H1 (cell line): ENCODE results near the gene DUSP7. TPM values are rescaled to one million over a fixed set of nuclear protein-coding genes. Genes with fewer than 3 reads are reported as not detected.

ENCODE experiments used
- CTCF ChIA-PET: fragments of 300-600 bp; sonication (Branson Sonifier 250); formaldehyde crosslinking; loops from one replicate; lab custom pipeline; 2021; ENCODE audit not compliant: partially characterized antibody; lab: Charles Lee
- POLR2A ChIA-PET: fragments of 300-600 bp; sonication (Branson Sonifier 250); formaldehyde crosslinking; loops from one replicate; lab custom pipeline; 2021; ENCODE audit warnings: inconsistent platforms; ENCODE audit not compliant: partially characterized antibody; lab: Charles Lee
- DNase-seq, 2 experiments: peaks; one replicate each; pipeline versions ENCODE4 v3.0.0 to v3.0.0-alpha.2; 2010 to 2022; ENCODE audit warnings: low spot score in 2 of 2, low read depth in 1 of 2, mixed read lengths in 1 of 2
- FAIRE-seq: peaks from 2 replicates; lab custom pipeline; 2011; peaks lifted over from hg19 to GRCh38; lab: Jason Lieb, UNC
- H2AFZ ChIP-seq: 2 replicates; pipeline ENCODE4 v1.8.1; 2012; ENCODE audit warnings: low read length, inconsistent platforms
- H2AK5ac ChIP-seq: 2 replicates; pipeline ENCODE4 v1.6.1; 2013; ENCODE audit warnings: low read depth, low read length
- H2BK120ac ChIP-seq: replicated peaks from 2 replicates; pipeline ENCODE3; 2013; ENCODE audit warnings: low read depth, low read length, inconsistent platforms
- H2BK12ac ChIP-seq: 2 replicates; pipeline ENCODE4 v1.6.1; 2013; ENCODE audit warnings: low read depth, low read length
- H2BK15ac ChIP-seq: 2 replicates; pipeline ENCODE4 v1.6.1; 2013; ENCODE audit warnings: low read length
- H2BK20ac ChIP-seq: 2 replicates; pipeline ENCODE4 v1.6.1; 2013; ENCODE audit warnings: low read length
- H2BK5ac ChIP-seq: 2 replicates; pipeline ENCODE4 v1.6.1; 2013; ENCODE audit warnings: low read depth, low read length
- H3K14ac ChIP-seq: 2 replicates; pipeline ENCODE4 v1.6.1; 2013; ENCODE audit warnings: inconsistent platforms; ENCODE audit not compliant: insufficient read length
- H3K18ac ChIP-seq: 2 replicates; pipeline ENCODE4 v1.6.1; 2013; ENCODE audit warnings: low read length; ENCODE audit errors: extremely low read depth
- H3K23ac ChIP-seq: 2 replicates; pipeline ENCODE4 v1.6.1; 2013; ENCODE audit warnings: inconsistent platforms; ENCODE audit not compliant: insufficient read length
- H3K23me2 ChIP-seq: 2 replicates; pipeline ENCODE4 v1.6.1; 2013; ENCODE audit warnings: low read depth, low read length
- H3K27ac ChIP-seq: 2 replicates; pipeline ENCODE4 v1.6.1; 2011; ENCODE audit warnings: low read depth, low read length, inconsistent platforms
- H3K27me3 ChIP-seq, 4 experiments: replicated peaks in 1 of 4; 1 replicate in 1 of 4; 2 replicates in 3 of 4; pipeline versions ENCODE4 v1.6.1 to v1.8.1; 2011 to 2013; ENCODE audit warnings: low read length in 3 of 4, mild to moderate bottlenecking in 3 of 4, inconsistent platforms in 2 of 4, mixed read lengths in 2 of 4, moderate library complexity in 1 of 4; ENCODE audit not compliant: control insufficient read depth in 3 of 4, insufficient read depth in 3 of 4; ENCODE audit errors: extremely low read depth in 1 of 4
- H3K36me3 ChIP-seq, 4 experiments: 2 replicates each; pipeline versions ENCODE4 v1.6.1 to v1.8.1; 2011 to 2013; ENCODE audit warnings: mild to moderate bottlenecking in 4 of 4, low read length in 3 of 4, moderate library complexity in 2 of 4, control low read depth in 1 of 4, inconsistent platforms in 1 of 4; ENCODE audit not compliant: insufficient read depth in 4 of 4, control insufficient read depth in 2 of 4
- H3K4ac ChIP-seq: replicated peaks from 2 replicates; pipeline ENCODE3; 2013; ENCODE audit warnings: low read length, low read depth, mixed read lengths, inconsistent platforms; ENCODE audit not compliant: insufficient read length
- H3K4me1 ChIP-seq, 4 experiments: replicated peaks in 1 of 4; 1 replicate in 1 of 4; 2 replicates in 3 of 4; pipeline versions ENCODE4 v1.6.1 to v1.8.1; 2011 to 2013; ENCODE audit warnings: low read length in 3 of 4, inconsistent platforms in 2 of 4, mixed read lengths in 1 of 4; ENCODE audit not compliant: insufficient read depth in 4 of 4, control insufficient read depth in 3 of 4
- H3K4me2 ChIP-seq, 2 experiments: 2 replicates each; pipeline versions ENCODE4 v1.6.1 to v1.8.1; 2011 to 2013; ENCODE audit warnings: low read depth in 2 of 2, low read length in 2 of 2, control low read depth in 1 of 2, inconsistent platforms in 1 of 2, mild to moderate bottlenecking in 1 of 2; ENCODE audit not compliant: insufficient read depth in 1 of 2
- H3K4me3 ChIP-seq, 4 experiments: fragments of 200-600, 300-600 bp in 1 of 4; sonication (generic), shearing (Covaris generic), sonication (Bioruptor Twin) in 1 of 4; 2 replicates each; pipeline versions ENCODE4 v1.5.1 to v1.8.1; 2011 to 2016; ENCODE audit warnings: low read length in 4 of 4, low read depth in 3 of 4, control low read depth in 2 of 4, inconsistent platforms in 2 of 4, mild to moderate bottlenecking in 2 of 4, mixed read lengths in 1 of 4, moderate library complexity in 1 of 4; ENCODE audit not compliant: insufficient read depth in 2 of 4; ENCODE audit errors: extremely low read depth in 1 of 4
- H3K56ac ChIP-seq: replicated peaks from 2 replicates; pipeline ENCODE3; 2013; ENCODE audit warnings: low read depth, mild to moderate bottlenecking, mixed read lengths, low read length, inconsistent platforms; ENCODE audit not compliant: insufficient read length
- H3K79me1 ChIP-seq: 2 replicates; pipeline ENCODE4 v1.6.1; 2013; ENCODE audit warnings: low read depth, low read length, control low read depth
- H3K79me2 ChIP-seq, 2 experiments: 2 replicates each; pipeline versions ENCODE4 v1.6.1 to v1.8.1; 2012 to 2013; ENCODE audit warnings: low read length in 2 of 2, mild to moderate bottlenecking in 2 of 2, inconsistent platforms in 1 of 2; ENCODE audit not compliant: insufficient read depth in 2 of 2, control insufficient read depth in 1 of 2
- H3K9ac ChIP-seq, 4 experiments: replicated peaks in 1 of 4; 1 replicate in 1 of 4; 2 replicates in 3 of 4; pipeline versions ENCODE4 v1.6.1 to v1.8.1; 2011 to 2013; ENCODE audit warnings: low read depth in 3 of 4, low read length in 3 of 4, control low read depth in 2 of 4, mild to moderate bottlenecking in 2 of 4, moderate library complexity in 2 of 4, inconsistent platforms in 1 of 4; ENCODE audit errors: extremely low read depth in 1 of 4
- H3K9me3 ChIP-seq, 2 experiments: 2 replicates each; pipeline versions ENCODE4 v1.6.1 to v1.8.1; 2012 to 2013; ENCODE audit warnings: mild to moderate bottlenecking in 2 of 2, moderate library complexity in 2 of 2, control low read depth in 1 of 2, inconsistent platforms in 1 of 2, low read depth in 1 of 2, low read length in 1 of 2, mixed read lengths in 1 of 2; ENCODE audit not compliant: insufficient read depth in 2 of 2
- H4K20me1 ChIP-seq, 2 experiments: replicated peaks in 1 of 2; 2 replicates each; pipeline versions ENCODE3 to v1.8.1; 2011 to 2013; ENCODE audit warnings: inconsistent platforms in 2 of 2, low read length in 2 of 2, mild to moderate bottlenecking in 1 of 2; ENCODE audit not compliant: insufficient read depth in 2 of 2, control insufficient read depth in 1 of 2
- H4K5ac ChIP-seq: 2 replicates; pipeline ENCODE4 v1.6.1; 2013; ENCODE audit warnings: low read length, low read depth, mixed read lengths, inconsistent platforms; ENCODE audit not compliant: insufficient read length
- H4K8ac ChIP-seq: 2 replicates; pipeline ENCODE4 v1.8.0; 2013; ENCODE audit warnings: mild to moderate bottlenecking, moderate library complexity, low read length, inconsistent platforms; ENCODE audit not compliant: insufficient read depth; ENCODE audit errors: extremely low read depth
- H4K91ac ChIP-seq: replicated peaks from 2 replicates; pipeline ENCODE3; 2013; ENCODE audit warnings: low read length, mixed read lengths, inconsistent platforms; ENCODE audit not compliant: insufficient read length
- ATF2 ChIP-seq: IDR thresholded peaks from 2 replicates; pipeline ENCODE4 v1.6.1; 2012; ENCODE audit warnings: low read length, inconsistent platforms
- CTBP2 ChIP-seq: IDR thresholded peaks from 2 replicates; pipeline ENCODE4 v1.7.0; 2011; ENCODE audit warnings: borderline replicate concordance, mild to moderate bottlenecking, moderate library complexity, mixed read lengths, low read length; ENCODE audit not compliant: insufficient read depth, insufficient read length
- E2F6 ChIP-seq: IDR thresholded peaks from 2 replicates; pipeline ENCODE4 v1.6.1; 2012; ENCODE audit warnings: inconsistent platforms
- JUN ChIP-seq: IDR thresholded peaks from 2 replicates; pipeline ENCODE4 v1.6.1; 2011; ENCODE audit warnings: low read depth, mild to moderate bottlenecking, improper control_type of control experiment, low read length
- NANOG ChIP-seq: IDR thresholded peaks from 2 replicates; pipeline ENCODE4 v1.6.1; 2011; ENCODE audit warnings: low read length, low read depth, mild to moderate bottlenecking, inconsistent platforms; ENCODE audit not compliant: insufficient read depth, poor library complexity, severe bottlenecking
- RXRA ChIP-seq: IDR thresholded peaks from 2 replicates; pipeline ENCODE4 v1.6.1; 2011; ENCODE audit warnings: low read depth, mild to moderate bottlenecking, low read length, moderate library complexity; ENCODE audit not compliant: insufficient read depth
- SIX5 ChIP-seq: IDR thresholded peaks from 2 replicates; pipeline ENCODE4 v1.6.1; 2011; ENCODE audit warnings: mild to moderate bottlenecking, low read depth, low read length
- WGBS, 2 experiments: shearing (Covaris generic) in 1 of 2; methylation state at CpG; one replicate each; pipeline versions ENCODE4 v1.1.6 to v1.1.7; 2013 to 2015; ENCODE audit warnings: low lambda C conversion rate in 2 of 2, mixed read lengths in 2 of 2, inconsistent platforms in 1 of 2, low coverage in 1 of 2, missing lambda C conversion rate in 1 of 2; ENCODE audit not compliant: insufficient replicate concordance in 2 of 2, insufficient coverage in 1 of 2, insufficient read length in 1 of 2; ENCODE audit errors: extremely low coverage in 1 of 2, missing lambda C conversion rate in 1 of 2; 5-methylcytosine and 5-hydroxymethylcytosine counted together
- polyA plus RNA-seq, 7 experiments: library from polyadenylated mRNA; depleted of rRNA in 3 of 7; stranded (reverse) in 5 of 7; unstranded in 2 of 7; fragments of >200 nt in 5 of 7; fragments of 200-250 nt in 2 of 7; gene quantifications; 1 replicate in 5 of 7; 2 replicates in 1 of 7; 4 replicates in 1 of 7; pipeline versions ENCODE4 v1.2.1 to v1.2.3, GENCODE V29; 2011 to 2013; ENCODE audit warnings: missing spikeins in 2 of 7, mixed read lengths in 2 of 7
- total RNA-seq: library from RNA; stranded (reverse); fragmentation: NEBNext Ultra II Directional; extraction: Animal tissue kit (Norgen Biotek cat#: 25700); gene quantifications from 2 replicates; pipeline ENCODE4 v1.2.1, GENCODE V29; 2021

The DUSP7 gene
- total and polyA plus RNA-seq, 2 of the 8 experiments (the other 6 are each of a cell fraction or from before 2014, with no cell fraction given): 19.4 to 24.9 TPM

- Histone ChIP-seq H3K56ac (no peak overlapping the region), H3K9ac (no peak overlapping the region), H3K4me3 (no peak overlapping the region), H3K36me3 (peaks cover 0 to 12% (median 3%) of the 10 kb centered on the region in 4 experiments; a peak in 5 of 8 replicates), H2AK5ac (no peak overlapping the region), H3K79me1 (no peaks in the 10 kb centered on the region; the same call in 1 of the 2 replicates), H3K27ac (no peak overlapping the region), H3K79me2 (no peaks in the 10 kb centered on the region), H2BK5ac (no peak overlapping the region), H3K23ac (no peak overlapping the region), H2BK15ac (no peak overlapping the region), H3K18ac (no peak overlapping the region), H3K4ac (no peak overlapping the region), H4K20me1 (peaks cover 2 to 3% of the 10 kb centered on the region in 2 experiments), H4K91ac (no peak overlapping the region), H2AFZ (no peak overlapping the region), H3K14ac (no peak overlapping the region), H3K27me3 (no peaks in the 10 kb centered on the region; a peak in 2 of 7 replicates), H3K4me1 (no peaks in the 10 kb centered on the region; a peak in 2 of 7 replicates), H3K9me3 (no peaks in the 10 kb centered on the region), H4K5ac (no peak overlapping the region)
- POLR2A ChIA-PET: interaction anchor here (0.8 to 1.7 kb wide), 5 partner anchors 10 to 85 kb away, joined by 3 to 5 read pairs (median 4); partner anchors contain the start of gene RPL29
- DNase-seq: no peak
- CTCF ChIA-PET: interaction anchor here (0.6 to 14.6 kb wide), 15 partner anchors 11 to 71 kb away, joined by 3 to 168 read pairs (median 5); partner anchors contain the start of gene DUSP7
- WGBS, 2 experiments: 89% methylated on average over 14 of the region's 14 CpGs; no CpG with 5 or more reads in 1 of the 2 experiments
- no peak for FAIRE-seq
- TF ChIP-seq E2F6 (no peak), NANOG (no peak), SIX5 (no peak), ATF2 (no peak), JUN (no peak), CTBP2 (no peak), RXRA (no peak)
- TF ChIP-seq, all 59 proteins: peak for 0
- H3K4me2 ChIP-seq: no peak overlapping the region
- H2BK12ac ChIP-seq: no peak overlapping the region
- H2BK120ac ChIP-seq: no peak overlapping the region
- H4K8ac ChIP-seq: no peak overlapping the region
- H3K23me2 ChIP-seq: no peaks in the 10 kb centered on the region
- no peak overlapping the region for H2BK20ac ChIP-seq
These were observed 20.8 kb upstream of the DUSP7 start for GRCh38 chr3:52076896-52077780.
